HG02885 (cell line): ENCODE results near the gene IBA57.
A peak's percentile ranks its signal among the peaks of the same experiment; 100 is the strongest.
"Not testable (repeated sequence)": the region's sequence is repeated elsewhere in the genome, so short reads cannot be mapped to it uniquely, and the experiment has no call there.

Experiments
- ATAC-seq: cut with Tn5 transposase; IDR thresholded peaks from one replicate; pipeline ENCODE4 v1.9.1; 2021; ENCODE audit warnings: mild to moderate bottlenecking; ENCODE audit not compliant: unreplicated experiment, poor library complexity

The IBA57 gene

GRCh38 chr1:228210712-228211530 lies 45.3 kb downstream of the IBA57 start:
- no peak for ATAC-seq

- ATAC-seq: no peak
Observed at GRCh38 chr1:228211531-228212414, 46.2 kb downstream of the IBA57 start.

- no peak for ATAC-seq
Observed at GRCh38 chr1:228212415-228212965, 46.9 kb downstream of the IBA57 start.

- ATAC-seq: peak; percentile 97
Observed at GRCh38 chr1:228212966-228213844, 47.6 kb downstream of the IBA57 start.

- no peak for ATAC-seq
Observed at GRCh38 chr1:228213917-228214808, 48.6 kb downstream of the IBA57 start.

- no peak for ATAC-seq
Observed at GRCh38 chr1:228214921-228215662, 49.5 kb downstream of the IBA57 start.

- ATAC-seq: no peak
Observed at GRCh38 chr1:228215663-228216116, 50.1 kb downstream of the IBA57 start.

GRCh38 chr1:228216371-228217320 lies 51.0 kb downstream of the IBA57 start:
- ATAC-seq: no peak

- ATAC-seq: no peak
Observed at GRCh38 chr1:228217551-228218344, 52.1 kb downstream of the IBA57 start.

- ATAC-seq: no peak
Observed at GRCh38 chr1:228218513-228219244, 53.1 kb downstream of the IBA57 start.

- no peak for ATAC-seq
Observed at GRCh38 chr1:228219245-228219961, 53.8 kb downstream of the IBA57 start.

- ATAC-seq: no peak
Observed at GRCh38 chr1:228219962-228220780, 54.6 kb downstream of the IBA57 start.

- not testable (repeated sequence) for ATAC-seq
Observed at GRCh38 chr1:228221097-228221496, 55.5 kb downstream of the IBA57 start.

- ATAC-seq: no peak
Observed at GRCh38 chr1:228222548-228222947, 56.9 kb downstream of the IBA57 start.
